ENCODE results near the gene A2ML1.

DNA sequence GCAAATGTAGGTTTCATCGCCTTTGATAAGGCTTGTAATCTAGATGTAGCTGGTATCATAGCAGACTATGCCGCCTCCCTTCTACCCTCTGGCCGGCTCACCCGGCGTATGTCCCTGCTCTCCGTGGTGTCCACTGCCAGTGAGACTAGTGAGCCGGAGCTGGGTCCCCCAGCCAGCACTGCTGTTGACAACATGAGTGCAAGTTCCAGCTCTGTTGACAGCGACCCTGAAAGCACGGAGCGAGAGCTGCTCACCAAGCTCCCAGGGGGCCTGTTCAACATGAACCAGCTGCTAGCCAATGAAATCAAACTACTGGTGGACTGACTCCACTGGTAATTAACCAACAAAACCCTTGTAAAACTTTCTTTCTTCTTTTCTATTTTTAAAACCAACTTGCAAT lies 49.0 kb upstream of the A2ML1 start:
- TF ChIP-seq, protein P1, sequence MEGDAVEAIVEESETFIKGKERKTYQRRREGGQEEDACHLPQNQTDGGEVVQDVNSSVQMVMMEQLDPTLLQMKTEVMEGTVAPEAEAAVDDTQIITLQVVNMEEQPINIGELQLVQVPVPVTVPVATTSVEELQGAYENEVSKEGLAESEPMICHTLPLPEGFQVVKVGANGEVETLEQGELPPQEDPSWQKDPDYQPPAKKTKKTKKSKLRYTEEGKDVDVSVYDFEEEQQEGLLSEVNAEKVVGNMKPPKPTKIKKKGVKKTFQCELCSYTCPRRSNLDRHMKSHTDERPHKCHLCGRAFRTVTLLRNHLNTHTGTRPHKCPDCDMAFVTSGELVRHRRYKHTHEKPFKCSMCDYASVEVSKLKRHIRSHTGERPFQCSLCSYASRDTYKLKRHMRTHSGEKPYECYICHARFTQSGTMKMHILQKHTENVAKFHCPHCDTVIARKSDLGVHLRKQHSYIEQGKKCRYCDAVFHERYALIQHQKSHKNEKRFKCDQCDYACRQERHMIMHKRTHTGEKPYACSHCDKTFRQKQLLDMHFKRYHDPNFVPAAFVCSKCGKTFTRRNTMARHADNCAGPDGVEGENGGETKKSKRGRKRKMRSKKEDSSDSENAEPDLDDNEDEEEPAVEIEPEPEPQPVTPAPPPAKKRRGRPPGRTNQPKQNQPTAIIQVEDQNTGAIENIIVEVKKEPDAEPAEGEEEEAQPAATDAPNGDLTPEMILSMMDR (IDR thresholded peaks at IDR 0.05) = no peak
- no peak for TF ChIP-seq EP300 (IDR thresholded peaks at IDR 0.05; ENCODE audit: low read depth)
- no peak for TF ChIP-seq POLR2AphosphoS5 (IDR thresholded peaks at IDR 0.05)
- no peak for TF ChIP-seq POLR2A (IDR thresholded peaks at IDR 0.05)
